ENCODE measurements around the gene PRKAG2.

Gene PRKAG2

GRCh38 chr7:151711906-151712809 lies 164.8 kb downstream of the PRKAG2 start:
- no peaks in the 10 kb centered on the region for H3K36me3 ChIP-seq (ENCODE audit: control insufficient read depth, insufficient read depth, low read length)
- H3K4me3 ChIP-seq (ENCODE audit: extremely low read depth, insufficient read depth, low read length, poor library complexity, severe bottlenecking) = no peak overlapping the region
- no peaks in the 10 kb centered on the region for H3K4me1 ChIP-seq (ENCODE audit: control insufficient read depth, insufficient read depth, low read length, poor library complexity, severe bottlenecking)
- H3K27ac ChIP-seq (ENCODE audit: low read depth, low read length, severe bottlenecking) = no peak overlapping the region
- WGBS, 2 experiments (ENCODE audit: insufficient coverage in 2 of 2) = 90 to 91% methylated on average over 21 to 24 of the region's 25 CpGs
- H3K9me3 ChIP-seq (ENCODE audit: control insufficient read depth, low read length) = no peaks in the 10 kb centered on the region

GRCh38 chr7:151711435-151711872 lies 165.5 kb downstream of the PRKAG2 start:
- H3K27ac ChIP-seq (ENCODE audit: low read depth, low read length, severe bottlenecking) = no peak overlapping the region
- H3K9me3 ChIP-seq (ENCODE audit: control insufficient read depth, low read length) = no peaks in the 10 kb centered on the region
- 83 to 100% methylated on average over 2 to 3 of the region's 3 CpGs for WGBS, 2 experiments (ENCODE audit: insufficient coverage in 2 of 2)
- H3K36me3 ChIP-seq (ENCODE audit: control insufficient read depth, insufficient read depth, low read length) = no peaks in the 10 kb centered on the region
- no peak overlapping the region for H3K4me3 ChIP-seq (ENCODE audit: extremely low read depth, insufficient read depth, low read length, poor library complexity, severe bottlenecking)
- peaks cover 2% of the 10 kb centered on the region for H3K4me1 ChIP-seq (ENCODE audit: control insufficient read depth, insufficient read depth, low read length, poor library complexity, severe bottlenecking)

- H3K27ac ChIP-seq (ENCODE audit: low read depth, low read length, severe bottlenecking) = no peak overlapping the region
- 79 to 90% methylated on average over 3 to 4 of the region's 4 CpGs for WGBS, 2 experiments (ENCODE audit: insufficient coverage in 2 of 2)
- no peak overlapping the region for H3K4me3 ChIP-seq (ENCODE audit: extremely low read depth, insufficient read depth, low read length, poor library complexity, severe bottlenecking)
- no peaks in the 10 kb centered on the region for H3K9me3 ChIP-seq (ENCODE audit: control insufficient read depth, low read length)
- no peaks in the 10 kb centered on the region for H3K36me3 ChIP-seq (ENCODE audit: control insufficient read depth, insufficient read depth, low read length)
- peaks cover 8% of the 10 kb centered on the region for H3K4me1 ChIP-seq (ENCODE audit: control insufficient read depth, insufficient read depth, low read length, poor library complexity, severe bottlenecking)
Measured at GRCh38 chr7:151710646-151711434, 166.1 kb downstream of the PRKAG2 start.

GRCh38 chr7:151710121-151710640 lies 166.7 kb downstream of the PRKAG2 start:
- Histone ChIP-seq H3K36me3 (ENCODE audit: control insufficient read depth, insufficient read depth, low read length) (no peaks in the 10 kb centered on the region), H3K9me3 (ENCODE audit: control insufficient read depth, low read length) (no peaks in the 10 kb centered on the region), H3K4me1 (ENCODE audit: control insufficient read depth, insufficient read depth, low read length, poor library complexity, severe bottlenecking) (peaks cover 14% of the 10 kb centered on the region), H3K4me3 (ENCODE audit: extremely low read depth, insufficient read depth, low read length, poor library complexity, severe bottlenecking) (no peak overlapping the region), H3K27ac (ENCODE audit: low read depth, low read length, severe bottlenecking) (no peak overlapping the region)
- WGBS, 2 experiments (ENCODE audit: insufficient coverage in 2 of 2) = 96% methylated on average over 16 to 17 of the region's 18 CpGs

GRCh38 chr7:151709141-151710038 lies 167.5 kb downstream of the PRKAG2 start:
- WGBS, 2 experiments (ENCODE audit: insufficient coverage in 2 of 2) = 86 to 91% methylated on average over 14 of the region's 14 CpGs

GRCh38 chr7:151708610-151709009 lies 168.3 kb downstream of the PRKAG2 start:
- H3K27ac ChIP-seq (ENCODE audit: low read depth, low read length, severe bottlenecking) = no peak overlapping the region
- H3K9me3 ChIP-seq (ENCODE audit: control insufficient read depth, low read length) = no peaks in the 10 kb centered on the region
- H3K4me3 ChIP-seq (ENCODE audit: extremely low read depth, insufficient read depth, low read length, poor library complexity, severe bottlenecking) = no peak overlapping the region
- H3K36me3 ChIP-seq (ENCODE audit: control insufficient read depth, insufficient read depth, low read length) = no peaks in the 10 kb centered on the region
- peaks cover 14% of the 10 kb centered on the region for H3K4me1 ChIP-seq (ENCODE audit: control insufficient read depth, insufficient read depth, low read length, poor library complexity, severe bottlenecking)
- 86 to 95% methylated on average over 8 of the region's 8 CpGs for WGBS, 2 experiments (ENCODE audit: insufficient coverage in 2 of 2)

More at GRCh38 chr7:151709141-151710038, 167.5 kb downstream of the PRKAG2 start:
- H3K9me3 ChIP-seq (ENCODE audit: control insufficient read depth, low read length) = no peaks in the 10 kb centered on the region
- no peak overlapping the region for H3K27ac ChIP-seq (ENCODE audit: low read depth, low read length, severe bottlenecking)
- peaks cover 14% of the 10 kb centered on the region for H3K4me1 ChIP-seq (ENCODE audit: control insufficient read depth, insufficient read depth, low read length, poor library complexity, severe bottlenecking)
- H3K36me3 ChIP-seq (ENCODE audit: control insufficient read depth, insufficient read depth, low read length) = no peaks in the 10 kb centered on the region
- H3K4me3 ChIP-seq (ENCODE audit: extremely low read depth, insufficient read depth, low read length, poor library complexity, severe bottlenecking) = no peak overlapping the region

- H3K36me3 ChIP-seq (ENCODE audit: control insufficient read depth, insufficient read depth, low read length) = no peaks in the 10 kb centered on the region
- H3K4me3 ChIP-seq (ENCODE audit: extremely low read depth, insufficient read depth, low read length, poor library complexity, severe bottlenecking) = no peak overlapping the region
- 96 to 100% methylated on average over 8 to 11 of the region's 14 CpGs for WGBS, 2 experiments (ENCODE audit: insufficient coverage in 2 of 2)
Measured at GRCh38 chr7:151707757-151708156, 169.2 kb downstream of the PRKAG2 start.

GRCh38 chr7:151707105-151707469 lies 169.8 kb downstream of the PRKAG2 start:
- H3K27ac ChIP-seq (ENCODE audit: low read depth, low read length, severe bottlenecking) = no peak overlapping the region

More at GRCh38 chr7:151707757-151708156, 169.2 kb downstream of the PRKAG2 start:
- Histone ChIP-seq H3K4me1 (ENCODE audit: control insufficient read depth, insufficient read depth, low read length, poor library complexity, severe bottlenecking) (peaks cover 17% of the 10 kb centered on the region), H3K9me3 (ENCODE audit: control insufficient read depth, low read length) (no peaks in the 10 kb centered on the region), H3K27ac (ENCODE audit: low read depth, low read length, severe bottlenecking) (no peak overlapping the region)

GRCh38 chr7:151706277-151707104 lies 170.4 kb downstream of the PRKAG2 start:
- WGBS, 2 experiments (ENCODE audit: insufficient coverage in 2 of 2) = 94 to 95% methylated on average over 12 to 15 of the region's 15 CpGs
- Histone ChIP-seq H3K9me3 (ENCODE audit: control insufficient read depth, low read length) (no peaks in the 10 kb centered on the region), H3K27ac (ENCODE audit: low read depth, low read length, severe bottlenecking) (no peak overlapping the region), H3K4me3 (ENCODE audit: extremely low read depth, insufficient read depth, low read length, poor library complexity, severe bottlenecking) (no peak overlapping the region), H3K36me3 (ENCODE audit: control insufficient read depth, insufficient read depth, low read length) (no peaks in the 10 kb centered on the region), H3K4me1 (ENCODE audit: control insufficient read depth, insufficient read depth, low read length, poor library complexity, severe bottlenecking) (peaks cover 17% of the 10 kb centered on the region)

More at GRCh38 chr7:151707105-151707469, 169.8 kb downstream of the PRKAG2 start:
- WGBS, 2 experiments (ENCODE audit: insufficient coverage in 2 of 2) = 94 to 100% methylated on average over 6 to 8 of the region's 8 CpGs
- H3K36me3 ChIP-seq (ENCODE audit: control insufficient read depth, insufficient read depth, low read length) = no peaks in the 10 kb centered on the region
- H3K4me3 ChIP-seq (ENCODE audit: extremely low read depth, insufficient read depth, low read length, poor library complexity, severe bottlenecking) = no peak overlapping the region
- H3K9me3 ChIP-seq (ENCODE audit: control insufficient read depth, low read length) = no peaks in the 10 kb centered on the region
- peaks cover 17% of the 10 kb centered on the region for H3K4me1 ChIP-seq (ENCODE audit: control insufficient read depth, insufficient read depth, low read length, poor library complexity, severe bottlenecking)
